Ureter (tissue), 1 donor: Measurements from ENCODE around the gene GDF15. TPM values are rescaled to one million over a fixed set of nuclear protein-coding genes. Genes with fewer than 3 reads are reported as not detected.

Experiments used
- DNase-seq: peaks from one replicate; pipeline ENCODE4 v3.0.0-alpha.2; 2020; ENCODE audit warnings: low spot score
- total RNA-seq: library from RNA; stranded (reverse); gene quantifications from one replicate; pipeline ENCODE4 v1.2.4, GENCODE V29; 2023
- donor health status: DM: yes; HTN: yes; CAD: no.

The GDF15 gene
- total RNA-seq, 1 donor from 2014 or later: 84.1 TPM

DNA sequence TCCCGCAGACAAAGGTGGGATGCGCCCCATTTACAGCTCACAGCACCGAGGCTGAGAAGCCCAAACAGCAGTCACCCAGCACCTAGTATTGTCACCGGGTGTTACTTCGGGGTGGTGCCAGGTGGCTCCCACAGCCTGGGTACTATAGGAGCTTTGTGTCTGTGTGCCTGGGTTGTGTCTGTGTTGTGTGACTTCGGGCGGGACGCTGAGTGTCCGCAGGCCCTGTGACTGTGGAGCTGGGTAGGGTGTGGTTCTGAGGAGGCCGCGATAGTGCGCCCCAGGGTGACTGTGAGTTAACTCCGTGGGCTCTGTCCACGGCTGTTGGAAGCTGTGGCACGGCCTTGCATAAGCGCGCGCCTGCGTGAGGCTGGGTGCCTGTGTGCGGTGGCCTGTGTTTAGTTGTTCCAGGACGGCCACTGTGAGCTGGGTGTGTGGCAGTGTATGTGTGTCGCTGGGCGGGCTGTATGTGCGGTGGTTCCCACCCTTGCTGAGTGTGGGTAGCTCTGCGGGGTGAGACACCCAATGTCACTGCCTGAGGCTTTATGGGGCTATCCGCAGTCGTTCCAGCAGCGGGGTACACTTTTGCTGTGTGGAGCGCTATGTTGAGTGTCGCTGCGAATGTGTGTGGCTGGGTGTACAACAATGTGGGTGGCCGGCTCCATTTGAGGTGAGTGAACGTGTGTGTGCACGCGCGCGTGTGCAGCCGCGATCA is 32.7 kb downstream of the GDF15 start:
- DNase-seq: peak; percentile 71

DNA sequence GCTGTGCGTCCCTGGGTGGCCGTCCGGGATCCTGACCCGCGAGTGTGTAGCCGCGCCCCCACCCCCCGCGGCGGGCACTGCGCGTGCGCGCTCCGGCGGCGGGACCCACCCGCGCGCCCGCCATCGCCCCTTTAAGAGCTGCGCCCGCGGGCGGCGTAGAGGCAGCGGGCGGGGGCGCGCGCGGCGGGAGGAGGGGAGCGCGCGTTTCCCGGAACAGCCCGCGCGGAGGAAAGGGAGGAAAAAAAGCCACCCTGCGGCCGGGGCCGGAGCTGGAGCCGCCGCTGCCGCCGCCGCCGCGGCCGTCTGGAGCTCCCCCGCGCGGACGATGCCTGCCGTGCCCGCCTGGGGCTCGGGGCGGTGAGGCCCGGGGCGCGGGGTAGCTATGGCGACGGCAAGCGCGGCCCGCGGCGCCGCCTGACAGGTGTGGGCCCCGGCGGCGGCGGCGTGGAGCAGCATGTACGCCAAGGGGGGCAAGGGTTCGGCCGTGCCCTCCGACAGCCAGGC is 33.3 kb downstream of the GDF15 start, which contains the start of gene SSBP4:
Gene SSBP4, plus strand, starts transcription at position 204 of the 504 bp plus-strand sequence. Its CDS starts 251 bp downstream, at position 455.
- no peak for DNase-seq

DNA sequence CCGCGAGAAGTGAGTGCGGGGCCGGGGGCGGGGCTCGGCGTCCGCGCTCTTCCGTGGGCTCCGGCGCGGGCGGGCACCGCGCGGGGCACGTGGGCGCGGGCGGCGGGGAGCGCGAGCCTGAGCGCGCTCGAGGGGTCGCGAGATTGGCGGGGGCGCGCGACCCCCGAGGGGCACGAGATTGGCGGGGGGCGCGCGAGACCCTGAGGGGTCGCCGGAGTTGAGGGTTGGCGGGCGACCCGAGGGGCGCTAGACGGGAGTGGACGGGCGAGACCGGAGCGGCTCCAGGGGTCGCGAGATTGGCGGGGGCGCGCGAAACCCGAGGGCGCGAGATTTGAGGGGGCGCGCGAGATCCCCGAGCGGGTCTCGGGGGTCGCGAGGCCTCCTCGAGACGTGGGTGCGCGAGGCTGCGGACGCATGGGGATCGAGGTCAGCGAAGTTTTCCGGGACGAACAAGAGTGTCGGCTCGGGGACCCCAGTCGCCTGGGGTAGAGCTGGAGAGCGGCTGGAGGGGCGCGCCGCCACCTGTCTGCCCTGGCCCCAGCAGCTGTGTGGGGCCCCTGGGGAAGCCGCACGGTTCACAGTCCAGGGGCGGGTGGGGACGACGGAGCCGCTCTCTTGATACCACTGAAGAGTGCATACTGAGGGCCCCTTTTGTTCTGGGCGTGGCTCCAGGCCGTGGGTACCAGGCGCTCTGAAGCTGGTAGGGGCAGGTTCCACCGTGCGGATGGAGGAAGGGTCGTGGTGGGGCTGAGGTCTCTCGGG is 33.9 kb downstream of the GDF15 start:
- peak; percentile 64 for DNase-seq

DNA sequence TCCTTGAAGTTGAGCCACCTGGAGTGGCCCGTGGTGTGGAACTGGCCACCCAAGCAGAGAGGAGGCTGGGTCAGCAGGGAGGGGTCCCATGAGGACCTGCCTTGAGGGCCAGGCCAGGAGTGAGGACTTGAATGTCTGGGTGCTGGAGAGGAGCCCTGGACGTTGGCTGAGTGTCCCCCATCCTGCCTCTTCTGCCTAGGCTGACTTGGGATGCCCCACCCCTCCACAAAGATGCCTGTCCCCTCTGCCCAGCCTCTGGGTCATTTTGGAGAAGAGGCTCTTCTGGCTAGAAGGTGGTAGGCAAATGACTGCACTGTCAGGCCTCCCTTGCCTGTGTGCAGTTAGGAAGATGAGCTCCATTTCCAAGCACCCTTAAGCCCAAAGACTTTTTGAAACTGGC is 35.0 kb downstream of the GDF15 start:
- DNase-seq: no peak

DNA sequence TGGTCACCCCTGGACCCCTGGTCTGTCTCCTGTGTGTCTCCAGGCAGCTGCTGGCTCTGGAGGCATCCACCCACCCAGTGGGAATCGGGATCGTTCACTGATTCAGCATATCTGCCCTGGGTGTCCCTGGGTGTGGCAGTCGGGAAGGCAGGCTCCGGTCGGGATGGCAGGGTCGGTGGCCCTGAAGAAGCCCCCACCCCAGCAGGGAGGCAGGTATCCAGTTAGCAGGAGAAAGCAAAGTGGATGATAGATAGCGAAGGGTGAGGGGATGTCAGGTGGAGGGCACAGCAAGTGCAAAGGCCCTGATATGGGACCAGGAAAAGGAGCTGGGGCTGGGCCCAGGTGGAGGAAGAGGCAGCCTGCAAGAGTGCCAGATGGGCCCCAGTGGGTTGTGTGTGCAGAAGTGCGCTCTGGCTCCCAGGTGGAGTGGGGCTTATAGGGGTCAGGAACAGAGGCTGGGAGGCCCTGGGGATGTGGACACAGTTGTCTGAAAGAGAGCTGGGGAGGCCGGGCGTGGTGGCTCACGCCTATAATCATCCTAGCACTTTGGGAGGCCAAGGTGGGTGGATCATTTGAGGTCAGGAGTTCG is 35.5 kb downstream of the GDF15 start:
- no peak for DNase-seq

DNA sequence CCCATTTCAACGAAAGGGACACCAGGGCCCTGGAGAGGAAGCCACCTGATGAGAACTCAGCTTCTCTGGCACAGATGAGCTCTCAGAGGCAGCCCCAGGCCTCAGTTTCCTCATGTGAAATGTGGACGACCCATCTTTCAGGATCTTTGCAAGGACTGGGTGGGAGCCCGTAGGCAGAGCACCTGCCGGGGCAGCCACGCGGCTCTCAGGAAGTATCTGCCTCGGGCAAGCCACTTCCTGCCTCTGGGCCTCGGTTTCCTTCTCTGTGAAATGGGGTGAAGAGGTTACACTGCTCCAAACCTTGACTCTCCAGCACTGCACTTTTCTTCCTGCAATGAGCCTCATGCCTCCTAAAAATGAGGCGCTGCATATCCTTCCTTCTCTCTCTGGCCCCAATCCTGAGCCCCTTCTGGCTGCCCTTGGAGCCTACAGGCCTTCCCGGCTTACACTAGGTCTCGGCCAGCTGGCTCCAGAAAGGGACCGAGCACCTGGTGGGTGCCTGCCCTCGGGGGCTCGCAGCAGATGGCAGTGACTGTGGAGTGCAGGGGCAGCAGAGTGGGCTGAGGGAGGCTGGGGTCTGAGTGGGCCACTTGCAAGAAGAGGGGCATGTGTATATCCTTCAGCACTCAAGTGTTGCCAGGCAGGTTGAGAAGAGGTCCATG is 36.7 kb downstream of the GDF15 start:
- DNase-seq: no peak

DNA sequence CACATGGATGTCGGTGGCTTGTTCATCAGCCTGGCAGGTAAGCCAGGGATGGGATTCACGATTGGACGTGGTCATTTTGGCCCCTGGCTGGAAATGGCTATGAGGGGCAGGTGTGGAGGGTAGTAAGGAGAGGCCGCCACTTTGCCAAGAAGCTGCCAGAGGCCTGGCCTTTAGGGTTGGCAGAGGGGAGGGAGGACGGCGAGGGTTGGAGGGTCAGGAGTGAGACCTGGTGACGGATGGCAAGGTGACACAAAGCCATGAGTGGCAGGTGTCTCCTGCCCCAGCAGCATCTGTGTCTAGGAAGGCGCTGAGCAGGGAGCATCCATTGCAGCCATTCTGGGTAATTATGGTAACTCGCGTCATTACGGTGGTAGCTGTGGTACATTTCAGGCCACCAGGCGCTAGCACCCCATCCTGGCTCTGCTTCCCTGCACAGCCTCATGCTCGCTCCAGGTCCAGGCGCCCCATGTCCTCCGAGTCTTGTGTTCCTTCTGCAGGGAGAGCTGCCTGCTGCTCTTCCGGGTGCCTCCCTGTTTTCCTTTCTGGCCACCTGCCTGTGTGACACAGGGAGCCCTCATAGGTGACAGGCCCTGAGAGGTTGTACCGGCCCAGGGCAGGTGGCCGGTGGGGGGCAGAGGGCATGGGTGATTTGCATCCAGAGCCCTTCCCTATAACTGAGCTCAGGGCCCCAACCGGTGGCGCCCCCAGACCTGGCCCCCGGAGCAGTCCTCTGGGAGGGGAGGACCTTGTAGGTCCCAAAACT is 37.5 kb downstream of the GDF15 start:
- no peak for DNase-seq

DNA sequence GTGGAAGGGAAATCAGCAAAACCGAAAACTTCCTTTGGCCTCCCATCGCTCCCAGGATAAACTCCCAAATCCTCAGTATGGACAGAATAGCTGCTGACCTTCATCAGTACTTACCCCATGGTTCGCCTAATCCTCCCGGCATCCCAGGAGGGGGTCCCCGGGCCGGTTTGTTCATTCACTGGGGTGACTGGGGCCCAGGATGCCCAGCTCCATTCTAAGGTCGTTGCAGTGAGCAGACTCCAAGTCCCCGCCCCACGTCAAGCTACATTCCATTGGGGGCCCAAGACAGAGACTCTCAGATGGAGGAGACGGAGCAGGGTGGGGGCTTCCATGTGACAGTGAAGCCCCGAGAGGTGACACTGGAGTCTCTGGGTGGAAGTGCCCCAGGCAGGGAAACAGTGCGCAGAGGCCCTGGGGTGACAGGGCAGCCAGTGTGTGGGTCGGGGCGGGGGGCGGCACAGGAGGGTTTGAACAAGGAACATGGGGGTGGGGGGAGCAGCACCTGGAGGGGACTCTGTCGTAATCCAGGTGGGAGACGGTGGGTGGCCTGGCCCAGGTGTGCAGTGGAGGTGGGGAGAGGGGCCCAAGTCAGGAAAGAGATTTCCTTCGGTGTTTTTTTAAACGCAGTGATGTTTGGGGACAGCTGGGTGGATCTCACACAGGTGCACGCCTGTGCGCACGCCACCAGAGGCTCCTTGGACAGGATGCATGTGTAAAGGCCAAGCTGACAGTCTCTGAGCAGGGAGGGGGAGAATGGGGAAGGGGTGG is 38.3 kb downstream of the GDF15 start:
- no peak for DNase-seq

DNA sequence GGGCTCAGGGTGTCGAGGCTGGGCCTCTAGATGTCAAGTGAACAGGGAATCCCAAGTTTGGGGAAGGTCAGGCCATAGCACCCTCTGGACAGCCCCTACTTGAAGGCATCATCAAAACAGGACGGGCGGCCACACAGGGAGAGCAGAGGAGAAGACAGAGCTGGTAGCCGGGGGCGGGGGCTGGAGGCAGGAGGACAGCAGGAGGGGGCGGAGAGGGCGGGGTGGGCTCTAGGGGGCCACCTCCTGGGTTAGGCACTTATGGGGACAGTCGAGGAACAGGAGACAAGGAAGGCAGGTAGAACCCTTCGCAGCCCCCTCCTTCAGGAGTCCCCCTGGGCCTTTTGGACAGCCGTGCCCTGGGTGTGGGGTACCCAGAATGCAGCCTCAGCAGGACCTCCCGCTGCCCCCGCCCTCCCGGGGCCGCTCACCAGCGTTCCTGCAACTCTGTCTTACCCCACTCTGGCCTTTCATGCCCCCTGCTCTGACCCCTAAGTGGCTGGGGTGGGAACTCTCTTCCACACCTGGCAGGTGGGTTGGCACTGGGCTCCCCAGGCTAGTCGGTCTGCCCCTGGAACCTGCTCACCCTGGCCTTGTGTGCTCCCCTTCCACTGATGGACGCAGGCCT is 39.0 kb downstream of the GDF15 start:
- no peak for DNase-seq

DNA sequence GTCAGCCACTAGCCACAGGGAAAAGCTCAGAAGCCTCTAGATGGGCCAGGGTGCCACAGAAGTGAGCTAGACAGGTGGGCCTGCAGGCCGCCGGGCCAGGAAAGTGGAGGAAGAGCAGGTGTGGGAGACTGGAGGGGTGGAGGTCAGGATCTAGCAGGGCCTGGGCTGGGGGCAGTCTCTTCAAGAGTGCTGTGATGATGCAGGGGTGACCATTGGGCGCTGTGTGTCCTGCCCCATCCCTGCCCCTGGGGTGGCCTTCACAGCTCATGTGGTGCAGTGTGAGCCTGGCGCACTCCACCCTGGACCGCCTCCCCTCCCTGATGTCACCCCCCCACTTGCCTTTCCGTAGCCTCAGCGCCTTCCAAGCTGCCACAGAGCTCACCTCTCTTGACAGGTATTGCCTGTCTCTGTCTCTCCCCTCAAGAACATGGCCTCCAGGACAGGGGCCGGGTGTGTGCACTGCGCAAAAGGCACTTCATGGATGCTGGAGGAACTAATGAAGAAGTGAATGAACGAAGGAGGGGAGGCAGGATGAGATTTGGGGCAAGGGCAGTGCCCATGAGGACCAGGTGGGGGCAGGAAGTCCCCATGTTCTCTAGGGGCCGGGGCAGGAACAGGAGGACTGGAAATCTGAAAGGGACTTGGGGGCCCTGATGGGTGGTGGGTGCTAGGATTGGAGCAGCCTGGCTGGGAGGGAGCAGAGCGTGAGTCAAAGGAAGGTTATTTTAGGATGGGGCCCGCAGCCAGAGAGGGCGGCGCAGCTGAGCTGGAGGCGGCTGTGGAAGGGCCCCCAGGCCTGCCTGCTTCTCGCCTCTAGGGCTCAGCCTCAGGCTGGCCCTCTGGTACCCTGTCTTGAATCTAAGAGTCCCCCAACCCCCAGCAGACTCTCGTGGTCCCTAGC is 39.8 kb downstream of the GDF15 start:
- DNase-seq: no peak

DNA sequence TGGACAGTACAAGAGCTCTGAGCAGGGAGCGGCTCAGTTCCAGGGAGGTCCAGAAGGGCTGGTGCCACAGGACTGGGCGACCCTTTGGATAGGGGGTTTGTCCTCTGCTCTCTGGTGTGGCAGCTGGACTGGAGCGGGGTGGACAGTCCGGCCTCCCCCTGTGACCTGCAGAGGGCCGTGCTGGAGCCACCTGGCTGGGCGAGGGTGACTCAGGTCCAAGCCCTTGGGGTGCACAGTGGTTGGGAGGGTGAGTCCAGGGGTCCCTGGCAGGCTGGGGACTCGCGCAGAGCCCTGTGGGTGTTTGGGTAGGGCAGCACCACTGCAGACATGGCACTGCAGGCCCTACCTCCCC is 40.4 kb downstream of the GDF15 start:
- no peak for DNase-seq

DNA sequence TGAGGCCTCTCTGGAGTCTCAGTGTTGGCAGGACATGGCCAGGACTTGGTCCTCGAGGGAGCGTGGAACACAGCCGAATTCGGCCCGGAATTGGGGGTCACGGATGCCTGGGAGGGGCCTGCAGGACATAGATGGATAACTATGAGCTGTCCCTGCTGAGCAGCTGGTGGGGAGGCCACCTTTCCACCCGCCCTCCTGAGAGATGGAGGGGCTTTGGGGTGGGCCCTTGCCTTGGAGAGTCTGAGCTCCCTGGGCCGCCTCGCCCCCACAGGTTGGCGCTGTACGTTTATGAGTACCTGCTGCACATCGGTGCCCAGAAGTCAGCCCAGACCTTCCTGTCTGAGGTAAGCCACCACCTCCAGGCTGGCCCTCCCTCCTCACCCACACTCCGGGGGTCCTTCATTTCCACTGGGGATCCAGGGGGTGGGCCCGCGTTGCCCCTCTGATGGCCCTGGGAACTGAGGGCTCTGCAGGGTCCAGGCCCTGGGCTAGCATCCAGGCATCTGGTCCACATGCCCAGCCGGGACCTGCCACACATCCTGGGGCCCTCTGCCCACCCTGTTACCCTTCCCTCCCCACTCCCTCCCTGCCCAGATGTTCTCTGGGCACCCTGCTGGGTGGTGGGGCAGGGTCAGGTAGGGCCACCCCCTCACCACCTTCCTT is 41.3 kb downstream of the GDF15 start:
- no peak for DNase-seq

DNA sequence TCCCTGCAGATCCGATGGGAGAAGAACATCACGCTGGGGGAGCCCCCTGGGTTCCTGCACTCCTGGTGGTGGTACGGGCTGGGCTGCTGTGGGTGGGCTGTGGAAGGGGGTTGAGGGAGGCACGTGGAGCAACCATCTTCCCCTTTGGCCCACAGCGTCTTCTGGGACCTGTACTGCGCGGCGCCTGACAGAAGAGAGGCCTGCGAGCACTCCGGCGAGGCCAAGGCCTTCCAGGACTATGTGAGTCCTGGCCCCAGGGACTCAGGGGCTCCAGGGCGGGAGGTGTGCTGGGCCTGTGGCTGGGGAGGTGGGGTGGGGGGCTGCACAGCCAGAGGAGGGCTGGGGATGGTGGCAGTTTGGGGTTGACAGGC is 41.8 kb downstream of the GDF15 start:
- no peak for DNase-seq

DNA sequence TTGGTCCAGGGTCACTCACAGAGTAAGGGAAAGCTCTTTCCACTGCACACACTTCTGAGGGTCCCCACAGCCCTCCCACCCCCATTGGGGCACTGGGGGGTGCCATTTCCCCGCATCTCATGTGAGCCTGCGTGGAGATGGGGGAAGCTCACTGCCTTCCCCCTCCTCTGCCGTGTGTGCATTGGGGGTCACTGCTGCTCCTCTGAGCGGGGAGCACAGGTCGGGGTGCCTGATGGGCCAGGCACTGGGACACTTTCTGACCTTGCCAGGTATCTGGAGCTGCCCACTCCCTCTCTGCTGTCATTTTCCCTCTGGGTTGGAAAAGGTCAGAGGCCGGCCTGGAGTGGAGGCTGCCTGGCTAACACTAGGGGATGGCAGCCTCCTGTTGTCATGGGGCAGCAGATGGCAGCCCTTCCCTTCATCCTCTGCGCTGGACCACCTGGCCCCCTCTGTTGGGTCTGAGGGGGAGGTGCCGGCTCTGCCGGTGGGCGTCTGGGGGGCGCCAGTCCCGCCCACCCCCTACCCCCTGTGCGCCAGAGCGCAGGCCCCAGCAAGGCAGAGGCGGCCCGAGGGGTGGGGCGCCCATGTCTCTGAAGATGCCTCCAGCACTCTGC is 42.3 kb downstream of the GDF15 start:
- DNase-seq: no peak

DNA sequence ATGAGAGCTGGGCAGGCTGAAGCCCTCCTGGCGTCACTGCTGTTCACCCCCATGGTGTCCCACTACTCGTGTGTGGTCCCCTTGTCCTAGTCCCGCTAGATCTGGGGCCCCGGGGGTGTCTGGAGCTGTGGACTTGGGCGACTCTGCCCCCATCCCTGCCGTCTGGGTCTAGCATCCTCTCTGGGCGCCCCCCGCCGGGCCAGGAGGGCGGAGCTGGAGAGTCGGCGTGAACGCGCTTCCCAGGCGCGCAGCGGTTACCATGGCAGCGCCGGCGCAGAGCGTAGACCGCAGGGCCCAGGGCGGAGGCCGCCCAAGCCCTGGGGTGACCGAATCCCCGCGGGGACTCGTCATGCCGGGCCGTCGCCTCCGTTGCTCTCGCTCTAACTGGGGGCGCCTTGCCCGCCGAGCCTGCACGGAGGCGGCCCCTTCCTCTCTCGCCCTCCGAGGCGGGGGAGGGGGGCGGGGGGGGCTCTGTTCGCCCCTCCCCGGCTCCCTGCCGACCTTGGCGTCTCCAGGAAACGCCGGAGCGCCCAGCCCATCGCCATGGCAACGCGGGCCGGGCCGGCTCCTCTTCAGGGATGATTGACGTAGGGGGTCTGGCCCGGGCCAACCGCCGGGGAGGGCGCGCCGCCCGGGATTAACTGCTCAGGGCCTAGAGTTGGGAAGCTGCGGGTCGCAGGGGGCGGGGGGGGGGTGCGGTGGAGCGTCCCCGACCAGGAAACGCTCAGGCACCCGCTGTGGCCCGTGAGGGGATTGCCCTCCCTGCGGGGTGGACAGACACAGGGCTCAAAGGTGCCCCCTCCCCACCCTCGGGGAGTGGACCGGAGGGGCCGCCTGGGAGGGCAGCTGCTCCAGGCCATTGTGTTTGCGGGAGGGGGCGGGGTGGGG is 43.1 kb downstream of the GDF15 start:
- no peak for DNase-seq

DNA sequence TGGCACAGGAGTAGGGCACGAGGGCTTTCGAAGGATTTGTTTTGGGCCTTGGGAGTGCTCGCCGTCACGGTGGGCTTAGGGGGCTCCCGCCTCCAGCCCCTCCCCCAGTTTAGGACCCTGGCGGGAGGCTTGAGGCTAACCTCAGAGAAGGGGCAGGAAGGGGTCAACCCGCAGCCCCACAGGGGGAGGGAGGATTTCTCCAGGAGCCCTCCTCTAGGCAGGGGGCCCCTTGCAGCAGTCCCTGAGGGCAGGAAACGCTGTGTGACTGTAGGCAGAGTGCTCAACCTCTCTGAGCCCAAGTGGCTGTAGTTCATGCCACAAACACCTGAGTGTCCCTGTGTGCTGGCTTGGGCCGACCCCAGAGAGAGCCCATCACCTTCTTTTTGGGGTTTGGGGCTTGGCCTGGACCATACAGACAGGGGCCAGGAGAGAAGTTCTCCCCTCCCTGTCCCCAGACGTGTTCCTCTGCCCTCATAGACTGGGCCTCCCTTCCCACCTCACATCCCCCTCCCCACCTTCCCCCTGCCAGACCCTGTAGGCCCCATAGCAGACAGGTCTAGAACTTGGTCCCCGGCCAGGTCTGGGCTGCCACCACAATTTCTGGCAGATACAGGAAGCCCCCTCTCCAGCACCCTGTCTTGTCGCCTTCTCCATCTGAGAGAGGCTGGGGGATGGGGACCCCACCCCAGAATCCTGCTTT is 43.9 kb downstream of the GDF15 start:
- no peak for DNase-seq
